ENCODE measurements around the gene CYB5D1.

Gene CYB5D1

DNA sequence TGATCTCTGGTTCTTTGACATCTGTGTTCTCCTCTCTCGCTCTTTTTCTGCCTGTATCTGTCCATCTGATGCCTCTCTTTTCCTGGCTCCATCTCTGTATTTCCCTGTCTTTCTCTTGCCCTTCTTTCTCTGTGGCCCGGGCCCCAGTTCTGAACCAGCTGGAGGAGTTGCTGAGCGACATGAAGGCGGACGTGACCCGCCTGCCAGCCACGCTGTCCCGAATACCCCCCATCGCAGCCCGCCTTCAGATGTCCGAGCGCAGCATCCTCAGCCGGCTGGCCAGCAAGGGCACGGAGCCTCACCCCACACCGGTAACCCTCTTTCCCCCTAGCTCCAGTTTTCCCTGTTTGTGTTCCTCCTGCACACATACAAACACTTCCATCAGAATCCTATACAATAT lies 52.5 kb downstream of the CYB5D1 start:
- TF ChIP-seq, protein P1, sequence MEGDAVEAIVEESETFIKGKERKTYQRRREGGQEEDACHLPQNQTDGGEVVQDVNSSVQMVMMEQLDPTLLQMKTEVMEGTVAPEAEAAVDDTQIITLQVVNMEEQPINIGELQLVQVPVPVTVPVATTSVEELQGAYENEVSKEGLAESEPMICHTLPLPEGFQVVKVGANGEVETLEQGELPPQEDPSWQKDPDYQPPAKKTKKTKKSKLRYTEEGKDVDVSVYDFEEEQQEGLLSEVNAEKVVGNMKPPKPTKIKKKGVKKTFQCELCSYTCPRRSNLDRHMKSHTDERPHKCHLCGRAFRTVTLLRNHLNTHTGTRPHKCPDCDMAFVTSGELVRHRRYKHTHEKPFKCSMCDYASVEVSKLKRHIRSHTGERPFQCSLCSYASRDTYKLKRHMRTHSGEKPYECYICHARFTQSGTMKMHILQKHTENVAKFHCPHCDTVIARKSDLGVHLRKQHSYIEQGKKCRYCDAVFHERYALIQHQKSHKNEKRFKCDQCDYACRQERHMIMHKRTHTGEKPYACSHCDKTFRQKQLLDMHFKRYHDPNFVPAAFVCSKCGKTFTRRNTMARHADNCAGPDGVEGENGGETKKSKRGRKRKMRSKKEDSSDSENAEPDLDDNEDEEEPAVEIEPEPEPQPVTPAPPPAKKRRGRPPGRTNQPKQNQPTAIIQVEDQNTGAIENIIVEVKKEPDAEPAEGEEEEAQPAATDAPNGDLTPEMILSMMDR (IDR thresholded peaks at IDR 0.05; ENCODE audit: insufficient read depth, low read length, poor library complexity, severe bottlenecking): no peak
- H3K4me3 ChIP-seq (replicated peaks; ENCODE audit: low read depth, low read length): no peak overlapping the region
- H3K36me3 ChIP-seq (ENCODE audit: control insufficient read depth, insufficient read depth, low read length): peaks cover 44% of the 10 kb centered on the region
- DNase-seq (ENCODE audit: extremely low read depth, insufficient read length): no peak
- no peaks in the 10 kb centered on the region for H3K27me3 ChIP-seq (replicated peaks; ENCODE audit: control insufficient read depth, insufficient read depth, low read length)

DNA sequence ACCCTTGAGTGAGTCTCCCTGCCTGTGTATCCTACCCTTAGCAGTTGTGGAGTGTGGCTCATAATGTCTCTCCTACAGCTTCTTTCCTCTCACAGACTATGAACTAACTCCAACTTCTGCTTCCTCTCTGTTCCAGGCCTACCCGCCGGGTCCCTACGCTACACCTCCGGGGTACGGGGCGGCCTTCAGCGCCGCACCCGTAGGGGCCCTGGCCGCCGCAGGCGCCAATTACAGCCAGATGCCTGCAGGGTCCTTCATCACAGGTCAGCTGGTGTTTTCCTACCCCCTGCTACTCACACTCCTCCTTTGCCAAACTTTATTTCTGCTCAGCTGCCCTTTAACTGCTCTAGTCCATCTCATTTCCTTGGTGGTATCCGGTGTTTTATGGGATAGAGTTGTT lies 52.9 kb downstream of the CYB5D1 start:
- H3K4me3 ChIP-seq (replicated peaks; ENCODE audit: low read depth, low read length): no peak overlapping the region
- no peak for DNase-seq (ENCODE audit: extremely low read depth, insufficient read length)
- TF ChIP-seq, protein P1 (IDR thresholded peaks at IDR 0.05; ENCODE audit: insufficient read depth, low read length, poor library complexity, severe bottlenecking): no peak
- H3K36me3 ChIP-seq (ENCODE audit: control insufficient read depth, insufficient read depth, low read length): peaks cover 40% of the 10 kb centered on the region
- H3K27me3 ChIP-seq (replicated peaks; ENCODE audit: control insufficient read depth, insufficient read depth, low read length): no peaks in the 10 kb centered on the region

DNA sequence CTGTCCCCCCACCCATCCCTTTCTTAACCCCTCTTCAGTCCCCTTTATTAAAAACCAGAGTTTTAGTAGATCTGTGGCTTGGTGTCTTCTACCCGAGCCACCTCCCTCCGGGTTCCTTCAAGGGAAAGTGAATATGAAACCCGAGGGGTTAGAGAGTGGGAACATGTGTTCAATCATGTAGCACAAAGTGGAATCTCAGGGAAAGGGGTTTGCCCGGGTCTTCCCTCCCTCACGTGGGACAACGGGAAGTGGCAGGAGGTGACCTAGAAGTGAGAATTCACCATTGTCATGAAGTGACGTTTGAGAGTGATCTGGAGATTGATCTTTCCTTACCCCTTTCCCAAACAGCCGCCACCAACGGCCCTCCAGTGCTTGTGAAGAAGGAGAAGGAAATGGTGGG lies 53.3 kb downstream of the CYB5D1 start:
- DNase-seq (ENCODE audit: extremely low read depth, insufficient read length): no peak
- no peak overlapping the region for H3K4me3 ChIP-seq (replicated peaks; ENCODE audit: low read depth, low read length)
- H3K36me3 ChIP-seq (ENCODE audit: control insufficient read depth, insufficient read depth, low read length): peaks cover 37% of the 10 kb centered on the region
- no peaks in the 10 kb centered on the region for H3K27me3 ChIP-seq (replicated peaks; ENCODE audit: control insufficient read depth, insufficient read depth, low read length)
- TF ChIP-seq, protein P1 (IDR thresholded peaks at IDR 0.05; ENCODE audit: insufficient read depth, low read length, poor library complexity, severe bottlenecking): no peak

All from GM06990 (cell line).